WTC11 (cell line): ENCODE results near the gene PGS1.

Experiments used
- CREB1 ChIP-seq: sonication (generic); formaldehyde crosslinking; IDR thresholded peaks from 2 replicates; pipeline ENCODE4 v1.8.0; 2023; ENCODE audit warnings: mild to moderate bottlenecking, missing genetic modification reagents
- ETV6 ChIP-seq: sonication (generic); formaldehyde crosslinking; IDR thresholded peaks from 2 replicates; pipeline ENCODE4 v1.8.1; 2022; ENCODE audit warnings: mild to moderate bottlenecking, missing genetic modification reagents
- FOXJ3 ChIP-seq: sonication (generic); formaldehyde crosslinking; IDR thresholded peaks from 2 replicates; pipeline ENCODE4 v1.9.0; 2021; ENCODE audit warnings: missing genetic modification reagents, mild to moderate bottlenecking, borderline replicate concordance
- NFYB ChIP-seq: sonication (generic); formaldehyde crosslinking; conservative IDR thresholded peaks from 2 replicates; pipeline ENCODE4 v1.8.0; 2022; ENCODE audit warnings: low read depth, missing genetic modification reagents
- NR3C1 ChIP-seq: sonication (generic); formaldehyde crosslinking; conservative IDR thresholded peaks from 2 replicates; pipeline ENCODE4 v1.8.1; 2023; ENCODE audit warnings: low read depth, mild to moderate bottlenecking, missing genetic modification reagents
- PRRX2 ChIP-seq: fragments of 250-450 bp; sonication (Bioruptor Pico); IDR thresholded peaks from 2 replicates; pipeline ENCODE4 v1.8.0; 2021; ENCODE audit warnings: mild to moderate bottlenecking
- TF ChIP-seq, protein P1 (sequence below): sonication (generic); formaldehyde crosslinking; IDR thresholded peaks from 2 replicates; pipeline ENCODE4 v1.8.1; 2022; ENCODE audit warnings: missing genetic modification reagents, borderline replicate concordance
- TF ChIP-seq, protein P2 (sequence below): fragments of 200-600 bp; IDR thresholded peaks from 2 replicates; pipeline ENCODE4 v1.8.0; 2022; ENCODE audit warnings: antibody characterized with exemption
- TF ChIP-seq, protein P3 (sequence below): sonication (generic); formaldehyde crosslinking; IDR thresholded peaks from 2 replicates; pipeline ENCODE4 v1.8.1; 2023; ENCODE audit warnings: mild to moderate bottlenecking, missing genetic modification reagents, borderline replicate concordance

DNA sequence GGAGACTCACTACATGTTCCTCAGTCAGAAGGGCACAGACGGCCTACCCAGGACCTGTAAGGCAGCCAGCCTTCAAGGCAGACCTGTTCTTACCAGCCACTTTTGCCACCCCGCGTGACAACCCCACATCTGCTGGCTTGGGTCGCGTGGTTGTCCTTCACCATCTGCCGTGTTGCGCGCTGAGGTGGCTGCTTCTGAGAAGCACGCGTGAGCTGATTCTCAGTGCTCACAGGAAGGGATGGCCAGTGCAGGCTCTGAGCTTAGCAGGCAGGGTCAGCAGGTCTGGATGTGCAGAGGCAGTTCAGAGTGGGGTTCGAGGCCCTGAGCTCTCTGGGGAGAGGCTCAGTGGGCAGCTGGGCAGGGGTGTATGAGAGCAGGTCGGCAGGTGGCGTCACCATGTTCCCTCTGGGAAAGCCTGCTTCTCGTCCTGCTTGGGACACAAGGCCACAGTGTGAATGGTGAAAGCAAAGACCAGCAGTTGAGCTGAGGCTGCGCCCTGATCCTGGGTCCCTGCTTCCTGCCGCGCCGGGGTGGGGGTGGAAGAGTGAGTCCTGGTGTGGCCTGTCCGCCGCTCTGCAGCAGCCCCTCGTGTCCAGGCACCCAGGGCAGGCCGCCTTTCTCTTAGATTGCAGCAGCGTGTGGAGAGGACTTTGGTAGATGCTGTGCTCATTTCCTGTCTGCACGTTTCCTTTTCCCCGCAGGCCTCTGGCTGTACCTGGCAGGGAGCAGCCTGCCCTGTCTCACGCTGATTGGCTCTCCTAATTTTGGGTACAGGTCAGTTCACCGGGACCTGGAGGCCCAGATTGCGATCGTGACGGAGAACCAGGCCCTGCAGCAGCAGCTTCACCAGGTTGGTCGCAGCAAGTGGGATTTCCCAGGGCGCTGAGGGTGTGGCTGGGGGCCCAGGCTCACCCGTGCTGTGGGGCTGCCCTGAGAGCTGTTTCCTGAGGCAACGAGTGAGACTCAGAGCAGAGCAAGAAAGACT is 36.0 kb downstream of the PGS1 start:
- TF ChIP-seq, protein P1, sequence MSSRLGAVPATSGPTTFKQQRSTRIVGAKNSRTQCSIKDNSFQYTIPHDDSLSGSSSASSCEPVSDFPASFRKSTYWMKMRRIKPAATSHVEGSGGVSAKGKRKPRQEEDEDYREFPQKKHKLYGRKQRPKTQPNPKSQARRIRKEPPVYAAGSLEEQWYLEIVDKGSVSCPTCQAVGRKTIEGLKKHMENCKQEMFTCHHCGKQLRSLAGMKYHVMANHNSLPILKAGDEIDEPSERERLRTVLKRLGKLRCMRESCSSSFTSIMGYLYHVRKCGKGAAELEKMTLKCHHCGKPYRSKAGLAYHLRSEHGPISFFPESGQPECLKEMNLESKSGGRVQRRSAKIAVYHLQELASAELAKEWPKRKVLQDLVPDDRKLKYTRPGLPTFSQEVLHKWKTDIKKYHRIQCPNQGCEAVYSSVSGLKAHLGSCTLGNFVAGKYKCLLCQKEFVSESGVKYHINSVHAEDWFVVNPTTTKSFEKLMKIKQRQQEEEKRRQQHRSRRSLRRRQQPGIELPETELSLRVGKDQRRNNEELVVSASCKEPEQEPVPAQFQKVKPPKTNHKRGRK = no peak
- TF ChIP-seq CREB1 (CRISPR knock-in tag) = no peak
- TF ChIP-seq ETV6 (CRISPR knock-in tag) = no peak
- TF ChIP-seq, protein P2, sequence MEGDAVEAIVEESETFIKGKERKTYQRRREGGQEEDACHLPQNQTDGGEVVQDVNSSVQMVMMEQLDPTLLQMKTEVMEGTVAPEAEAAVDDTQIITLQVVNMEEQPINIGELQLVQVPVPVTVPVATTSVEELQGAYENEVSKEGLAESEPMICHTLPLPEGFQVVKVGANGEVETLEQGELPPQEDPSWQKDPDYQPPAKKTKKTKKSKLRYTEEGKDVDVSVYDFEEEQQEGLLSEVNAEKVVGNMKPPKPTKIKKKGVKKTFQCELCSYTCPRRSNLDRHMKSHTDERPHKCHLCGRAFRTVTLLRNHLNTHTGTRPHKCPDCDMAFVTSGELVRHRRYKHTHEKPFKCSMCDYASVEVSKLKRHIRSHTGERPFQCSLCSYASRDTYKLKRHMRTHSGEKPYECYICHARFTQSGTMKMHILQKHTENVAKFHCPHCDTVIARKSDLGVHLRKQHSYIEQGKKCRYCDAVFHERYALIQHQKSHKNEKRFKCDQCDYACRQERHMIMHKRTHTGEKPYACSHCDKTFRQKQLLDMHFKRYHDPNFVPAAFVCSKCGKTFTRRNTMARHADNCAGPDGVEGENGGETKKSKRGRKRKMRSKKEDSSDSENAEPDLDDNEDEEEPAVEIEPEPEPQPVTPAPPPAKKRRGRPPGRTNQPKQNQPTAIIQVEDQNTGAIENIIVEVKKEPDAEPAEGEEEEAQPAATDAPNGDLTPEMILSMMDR = no peak
- no peak for TF ChIP-seq NFYB (CRISPR knock-in tag)
- no peak for TF ChIP-seq PRRX2 (CRISPR knock-in tag)
- TF ChIP-seq NR3C1 (CRISPR knock-in tag) = no peak
- TF ChIP-seq FOXJ3 = no peak
- TF ChIP-seq, protein P3, sequence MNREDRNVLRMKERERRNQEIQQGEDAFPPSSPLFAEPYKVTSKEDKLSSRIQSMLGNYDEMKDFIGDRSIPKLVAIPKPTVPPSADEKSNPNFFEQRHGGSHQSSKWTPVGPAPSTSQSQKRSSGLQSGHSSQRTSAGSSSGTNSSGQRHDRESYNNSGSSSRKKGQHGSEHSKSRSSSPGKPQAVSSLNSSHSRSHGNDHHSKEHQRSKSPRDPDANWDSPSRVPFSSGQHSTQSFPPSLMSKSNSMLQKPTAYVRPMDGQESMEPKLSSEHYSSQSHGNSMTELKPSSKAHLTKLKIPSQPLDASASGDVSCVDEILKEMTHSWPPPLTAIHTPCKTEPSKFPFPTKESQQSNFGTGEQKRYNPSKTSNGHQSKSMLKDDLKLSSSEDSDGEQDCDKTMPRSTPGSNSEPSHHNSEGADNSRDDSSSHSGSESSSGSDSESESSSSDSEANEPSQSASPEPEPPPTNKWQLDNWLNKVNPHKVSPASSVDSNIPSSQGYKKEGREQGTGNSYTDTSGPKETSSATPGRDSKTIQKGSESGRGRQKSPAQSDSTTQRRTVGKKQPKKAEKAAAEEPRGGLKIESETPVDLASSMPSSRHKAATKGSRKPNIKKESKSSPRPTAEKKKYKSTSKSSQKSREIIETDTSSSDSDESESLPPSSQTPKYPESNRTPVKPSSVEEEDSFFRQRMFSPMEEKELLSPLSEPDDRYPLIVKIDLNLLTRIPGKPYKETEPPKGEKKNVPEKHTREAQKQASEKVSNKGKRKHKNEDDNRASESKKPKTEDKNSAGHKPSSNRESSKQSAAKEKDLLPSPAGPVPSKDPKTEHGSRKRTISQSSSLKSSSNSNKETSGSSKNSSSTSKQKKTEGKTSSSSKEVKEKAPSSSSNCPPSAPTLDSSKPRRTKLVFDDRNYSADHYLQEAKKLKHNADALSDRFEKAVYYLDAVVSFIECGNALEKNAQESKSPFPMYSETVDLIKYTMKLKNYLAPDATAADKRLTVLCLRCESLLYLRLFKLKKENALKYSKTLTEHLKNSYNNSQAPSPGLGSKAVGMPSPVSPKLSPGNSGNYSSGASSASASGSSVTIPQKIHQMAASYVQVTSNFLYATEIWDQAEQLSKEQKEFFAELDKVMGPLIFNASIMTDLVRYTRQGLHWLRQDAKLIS = no peak
